ENCODE data around the gene PRMT1. TPM values are rescaled to one million over a fixed set of nuclear protein-coding genes. Genes with fewer than 3 reads are reported as not detected.
"Not testable (repeated sequence)": the region's sequence is repeated elsewhere in the genome, so short reads cannot be mapped to it uniquely, and the experiment has no call there.

Gene PRMT1
- total and polyA plus RNA-seq, 2 donors (not counting 1 experiment from before 2014, with no cell fraction given): 184 to 298 TPM

GRCh38 chr19:49716154-49716553 is 39.1 kb downstream of the PRMT1 start:
- Histone ChIP-seq H4K20me1 (ENCODE audit: control insufficient read depth, extremely low read depth, insufficient read depth, low read length) (no peaks in the 10 kb centered on the region), H3K4me1 (ENCODE audit: control insufficient read depth, extremely low read depth, insufficient read depth, low read length) (no peaks in the 10 kb centered on the region), H3K27ac (ENCODE audit: insufficient read depth, low read length) (no peak overlapping the region), H3K4me2 (ENCODE audit: extremely low read depth, insufficient read depth, low read length) (no peak overlapping the region), H3K9me3 (ENCODE audit: control insufficient read depth, insufficient read depth, low read depth, low read length) (no peaks in the 10 kb centered on the region), H3K4me3 (replicated peaks in 1 of 4; ENCODE audit: control extremely low read depth in 1 of 4, insufficient read depth in 1 of 4, low read depth in 3 of 4, low read length in 4 of 4) (no peak overlapping the region), H3K27me3 (ENCODE audit: control insufficient read depth, insufficient read depth, low read length) (no peaks in the 10 kb centered on the region), H3K9ac (ENCODE audit: insufficient read depth, low read length) (no peak overlapping the region), H3K36me3 (ENCODE audit: control insufficient read depth, insufficient read depth, low read length) (no peaks in the 10 kb centered on the region), H2AFZ (ENCODE audit: low read length) (no peak overlapping the region), H3K79me2 (ENCODE audit: control insufficient read depth, insufficient read depth, low read length) (no peaks in the 10 kb centered on the region)
- TF ChIP-seq, protein P1, sequence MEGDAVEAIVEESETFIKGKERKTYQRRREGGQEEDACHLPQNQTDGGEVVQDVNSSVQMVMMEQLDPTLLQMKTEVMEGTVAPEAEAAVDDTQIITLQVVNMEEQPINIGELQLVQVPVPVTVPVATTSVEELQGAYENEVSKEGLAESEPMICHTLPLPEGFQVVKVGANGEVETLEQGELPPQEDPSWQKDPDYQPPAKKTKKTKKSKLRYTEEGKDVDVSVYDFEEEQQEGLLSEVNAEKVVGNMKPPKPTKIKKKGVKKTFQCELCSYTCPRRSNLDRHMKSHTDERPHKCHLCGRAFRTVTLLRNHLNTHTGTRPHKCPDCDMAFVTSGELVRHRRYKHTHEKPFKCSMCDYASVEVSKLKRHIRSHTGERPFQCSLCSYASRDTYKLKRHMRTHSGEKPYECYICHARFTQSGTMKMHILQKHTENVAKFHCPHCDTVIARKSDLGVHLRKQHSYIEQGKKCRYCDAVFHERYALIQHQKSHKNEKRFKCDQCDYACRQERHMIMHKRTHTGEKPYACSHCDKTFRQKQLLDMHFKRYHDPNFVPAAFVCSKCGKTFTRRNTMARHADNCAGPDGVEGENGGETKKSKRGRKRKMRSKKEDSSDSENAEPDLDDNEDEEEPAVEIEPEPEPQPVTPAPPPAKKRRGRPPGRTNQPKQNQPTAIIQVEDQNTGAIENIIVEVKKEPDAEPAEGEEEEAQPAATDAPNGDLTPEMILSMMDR (conservative IDR thresholded peaks at IDR 0.05 in 1 of 2, IDR thresholded peaks at IDR 0.05 in 1 of 2; ENCODE audit: low read depth in 1 of 2, low read length in 2 of 2): no peak
- TF ChIP-seq EZH2 (IDR thresholded peaks at IDR 0.05; ENCODE audit: low read length, missing control alignments): no peak
- no peak for DNase-seq (ENCODE audit: low read depth in 2 of 2)

GRCh38 chr19:49718511-49718910 is 41.4 kb downstream of the PRMT1 start:
- Histone ChIP-seq H3K27me3 (ENCODE audit: control insufficient read depth, insufficient read depth, low read length) (no peaks in the 10 kb centered on the region), H3K36me3 (ENCODE audit: control insufficient read depth, insufficient read depth, low read length) (no peaks in the 10 kb centered on the region), H3K4me3 (replicated peaks in 1 of 4; ENCODE audit: control extremely low read depth in 1 of 4, insufficient read depth in 1 of 4, low read depth in 3 of 4, low read length in 4 of 4) (no peak overlapping the region), H3K4me2 (ENCODE audit: extremely low read depth, insufficient read depth, low read length) (no peak overlapping the region), H3K79me2 (ENCODE audit: control insufficient read depth, insufficient read depth, low read length) (no peaks in the 10 kb centered on the region), H3K4me1 (ENCODE audit: control insufficient read depth, extremely low read depth, insufficient read depth, low read length) (no peaks in the 10 kb centered on the region), H3K9ac (ENCODE audit: insufficient read depth, low read length) (no peak overlapping the region), H3K27ac (ENCODE audit: insufficient read depth, low read length) (no peak overlapping the region), H2AFZ (ENCODE audit: low read length) (no peak overlapping the region), H4K20me1 (ENCODE audit: control insufficient read depth, extremely low read depth, insufficient read depth, low read length) (no peaks in the 10 kb centered on the region), H3K9me3 (ENCODE audit: control insufficient read depth, insufficient read depth, low read depth, low read length) (no peaks in the 10 kb centered on the region)
- TF ChIP-seq, protein P1 (conservative IDR thresholded peaks at IDR 0.05 in 1 of 2, IDR thresholded peaks at IDR 0.05 in 1 of 2; ENCODE audit: low read depth in 1 of 2, low read length in 2 of 2): no peak
- no peak for TF ChIP-seq EZH2 (IDR thresholded peaks at IDR 0.05; ENCODE audit: low read length, missing control alignments)
- peak; percentile 21 to 60 for DNase-seq (ENCODE audit: low read depth in 2 of 2)

DNA sequence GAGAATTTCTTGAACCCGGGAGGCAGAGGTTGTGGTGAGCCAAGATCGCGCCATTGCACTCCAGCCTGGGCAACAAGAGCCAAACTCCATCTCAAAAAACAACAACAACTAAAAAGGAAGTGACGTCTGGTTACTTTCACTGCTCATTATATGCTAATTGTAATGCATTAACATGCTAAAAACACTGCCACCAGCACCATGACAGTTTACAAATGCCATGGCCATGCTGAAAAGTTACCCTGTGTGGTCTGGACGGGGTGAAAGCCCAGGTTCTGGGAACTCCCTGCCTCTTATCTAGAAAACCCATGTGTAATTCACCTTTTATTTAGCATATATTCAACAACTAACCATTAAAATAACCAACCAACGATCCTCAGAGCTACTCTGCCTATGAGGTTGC is 41.9 kb downstream of the PRMT1 start:
- no peaks in the 10 kb centered on the region for H4K20me1 ChIP-seq (ENCODE audit: control insufficient read depth, extremely low read depth, insufficient read depth, low read length)
- no peaks in the 10 kb centered on the region for H3K36me3 ChIP-seq (ENCODE audit: control insufficient read depth, insufficient read depth, low read length)
- H3K9me3 ChIP-seq (ENCODE audit: control insufficient read depth, insufficient read depth, low read depth, low read length): no peaks in the 10 kb centered on the region
- no peak overlapping the region for H3K27ac ChIP-seq (ENCODE audit: insufficient read depth, low read length)
- no peaks in the 10 kb centered on the region for H3K27me3 ChIP-seq (ENCODE audit: control insufficient read depth, insufficient read depth, low read length)
- H3K4me2 ChIP-seq (ENCODE audit: extremely low read depth, insufficient read depth, low read length): no peak overlapping the region
- H3K4me1 ChIP-seq (ENCODE audit: control insufficient read depth, extremely low read depth, insufficient read depth, low read length): no peaks in the 10 kb centered on the region
- H3K79me2 ChIP-seq (ENCODE audit: control insufficient read depth, insufficient read depth, low read length): no peaks in the 10 kb centered on the region
- no peak for DNase-seq (ENCODE audit: low read depth in 2 of 2)
- TF ChIP-seq, protein P1 (conservative IDR thresholded peaks at IDR 0.05 in 1 of 2, IDR thresholded peaks at IDR 0.05 in 1 of 2; ENCODE audit: low read depth in 1 of 2, low read length in 2 of 2): no peak
- no peak for TF ChIP-seq EZH2 (IDR thresholded peaks at IDR 0.05; ENCODE audit: low read length, missing control alignments)
- H3K4me3 ChIP-seq (replicated peaks in 1 of 4; ENCODE audit: control extremely low read depth in 1 of 4, insufficient read depth in 1 of 4, low read depth in 3 of 4, low read length in 4 of 4): no peak overlapping the region
- H2AFZ ChIP-seq (ENCODE audit: low read length): no peak overlapping the region
- H3K9ac ChIP-seq (ENCODE audit: insufficient read depth, low read length): no peak overlapping the region

- not testable (repeated sequence) for H3K9me3 ChIP-seq (ENCODE audit: control insufficient read depth, insufficient read depth, low read depth, low read length); H3K9ac ChIP-seq (ENCODE audit: insufficient read depth, low read length); H4K20me1 ChIP-seq (ENCODE audit: control insufficient read depth, extremely low read depth, insufficient read depth, low read length); H3K27me3 ChIP-seq (ENCODE audit: control insufficient read depth, insufficient read depth, low read length); H3K4me2 ChIP-seq (ENCODE audit: extremely low read depth, insufficient read depth, low read length); H3K36me3 ChIP-seq (ENCODE audit: control insufficient read depth, insufficient read depth, low read length); H3K79me2 ChIP-seq (ENCODE audit: control insufficient read depth, insufficient read depth, low read length); H3K4me1 ChIP-seq (ENCODE audit: control insufficient read depth, extremely low read depth, insufficient read depth, low read length); H3K27ac ChIP-seq (ENCODE audit: insufficient read depth, low read length); H3K4me3 ChIP-seq (replicated peaks in 1 of 4; ENCODE audit: control extremely low read depth in 1 of 4, insufficient read depth in 1 of 4, low read depth in 3 of 4, low read length in 4 of 4); H2AFZ ChIP-seq (ENCODE audit: low read length); DNase-seq (ENCODE audit: low read depth in 2 of 2)
These were observed 42.3 kb downstream of the PRMT1 start for GRCh38 chr19:49719420-49719819.

Measured in fibroblast of lung (primary cell).